ENCODE measurements around the gene NDUFAF7. TPM values are rescaled to one million over a fixed set of nuclear protein-coding genes. Genes with fewer than 3 reads are reported as not detected.

Gene NDUFAF7
- total and polyA plus RNA-seq, 9 of the 15 experiments (the other 6 are each of a cell fraction or from before 2014, with no cell fraction given), result 14.9 to 41.6 (median 23.9) TPM

DNA sequence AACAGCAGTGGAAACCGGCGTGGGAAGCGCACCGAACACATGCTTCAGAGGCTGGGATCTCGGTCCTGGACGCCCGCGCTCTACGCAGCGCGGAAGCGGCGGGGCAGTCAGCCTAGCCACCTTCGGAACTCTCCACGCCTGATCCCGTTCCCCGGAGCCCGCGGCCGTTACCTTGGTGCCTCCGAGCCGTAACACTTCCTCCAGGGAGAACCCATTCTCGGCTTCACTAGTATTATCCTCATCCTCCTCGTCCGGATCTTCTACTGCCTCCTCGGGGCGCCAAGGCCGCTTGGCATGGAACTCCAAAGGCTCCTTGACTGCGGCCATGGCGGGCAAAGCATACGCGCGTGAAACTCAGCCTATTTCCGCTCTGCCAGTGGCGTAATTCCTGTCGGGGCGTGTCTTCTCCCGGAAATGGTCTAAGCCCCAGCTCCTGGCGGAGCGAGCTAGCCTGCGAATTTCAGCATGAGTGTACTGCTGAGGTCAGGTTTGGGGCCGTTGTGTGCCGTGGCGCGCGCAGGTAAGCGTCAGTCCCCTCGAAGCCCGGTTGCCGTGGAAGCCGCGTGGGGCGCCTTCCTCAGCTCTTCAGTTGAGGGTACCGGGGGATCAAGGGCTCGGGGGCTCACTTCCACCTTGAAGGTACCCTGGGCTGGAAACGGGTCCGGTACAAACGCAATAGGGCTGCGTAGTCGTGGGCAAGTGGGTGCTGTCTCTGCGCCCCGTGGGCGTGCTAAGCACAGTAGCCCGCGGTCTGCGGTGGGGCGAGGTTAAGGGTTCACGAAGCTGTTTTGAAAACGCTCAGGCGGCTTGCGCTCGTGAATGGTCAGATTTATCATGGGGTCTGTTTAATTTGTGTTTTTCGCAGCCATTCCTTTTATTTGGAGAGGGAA, at the start of gene NDUFAF7, which contains the start of gene CEBPZ (continued):
- TF ChIP-seq, protein P1, sequence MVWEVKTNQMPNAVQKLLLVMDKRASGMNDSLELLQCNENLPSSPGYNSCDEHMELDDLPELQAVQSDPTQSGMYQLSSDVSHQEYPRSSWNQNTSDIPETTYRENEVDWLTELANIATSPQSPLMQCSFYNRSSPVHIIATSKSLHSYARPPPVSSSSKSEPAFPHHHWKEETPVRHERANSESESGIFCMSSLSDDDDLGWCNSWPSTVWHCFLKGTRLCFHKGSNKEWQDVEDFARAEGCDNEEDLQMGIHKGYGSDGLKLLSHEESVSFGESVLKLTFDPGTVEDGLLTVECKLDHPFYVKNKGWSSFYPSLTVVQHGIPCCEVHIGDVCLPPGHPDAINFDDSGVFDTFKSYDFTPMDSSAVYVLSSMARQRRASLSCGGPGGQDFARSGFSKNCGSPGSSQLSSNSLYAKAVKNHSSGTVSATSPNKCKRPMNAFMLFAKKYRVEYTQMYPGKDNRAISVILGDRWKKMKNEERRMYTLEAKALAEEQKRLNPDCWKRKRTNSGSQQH (CRISPR knock-in tag; IDR thresholded peaks at IDR 0.05), result no peak
- peak; percentile 51 for TF ChIP-seq GTF2B (IDR thresholded peaks at IDR 0.05; ENCODE audit: extremely low read depth, insufficient read length)
- 0 out of 2 replicates have a peak, but pooled peaks have one; percentile 32 for TF ChIP-seq ZBTB12 (CRISPR knock-in tag; IDR thresholded peaks at IDR 0.05)
- TF ChIP-seq GATAD2A (IDR thresholded peaks at IDR 0.05), result no peak
- TF ChIP-seq HNRNPH1 (optimal IDR thresholded peaks at IDR 0.05; ENCODE audit: low read depth, low read length), result no peak
- TF ChIP-seq RCOR1 (IDR thresholded peaks at IDR 0.05; ENCODE audit: borderline replicate concordance in 1 of 2, low read depth in 2 of 2, low read length in 2 of 2), result no peak
- no peak for TF ChIP-seq HSF4 (CRISPR knock-in tag; IDR thresholded peaks at IDR 0.05; ENCODE audit: borderline replicate concordance)
- TF ChIP-seq ETS2 (tag; IDR thresholded peaks at IDR 0.05; ENCODE audit: borderline replicate concordance, poor library complexity, severe bottlenecking), result no peak
- TF ChIP-seq ZNF764 (CRISPR knock-in tag; IDR thresholded peaks at IDR 0.05; ENCODE audit: low read depth), result no peak
- TF ChIP-seq ZNF384 (IDR thresholded peaks at IDR 0.05; ENCODE audit: low read depth, low read length), result no peak
- no peak for TF ChIP-seq SLC30A9 (CRISPR knock-in tag; IDR thresholded peaks at IDR 0.05)
- peak; percentile 88 for TF ChIP-seq NFRKB (IDR thresholded peaks at IDR 0.05; ENCODE audit: low read depth)
- TF ChIP-seq ZNF165 (CRISPR knock-in tag; IDR thresholded peaks at IDR 0.05; ENCODE audit: borderline replicate concordance), result no peak
- TF ChIP-seq, protein P2, sequence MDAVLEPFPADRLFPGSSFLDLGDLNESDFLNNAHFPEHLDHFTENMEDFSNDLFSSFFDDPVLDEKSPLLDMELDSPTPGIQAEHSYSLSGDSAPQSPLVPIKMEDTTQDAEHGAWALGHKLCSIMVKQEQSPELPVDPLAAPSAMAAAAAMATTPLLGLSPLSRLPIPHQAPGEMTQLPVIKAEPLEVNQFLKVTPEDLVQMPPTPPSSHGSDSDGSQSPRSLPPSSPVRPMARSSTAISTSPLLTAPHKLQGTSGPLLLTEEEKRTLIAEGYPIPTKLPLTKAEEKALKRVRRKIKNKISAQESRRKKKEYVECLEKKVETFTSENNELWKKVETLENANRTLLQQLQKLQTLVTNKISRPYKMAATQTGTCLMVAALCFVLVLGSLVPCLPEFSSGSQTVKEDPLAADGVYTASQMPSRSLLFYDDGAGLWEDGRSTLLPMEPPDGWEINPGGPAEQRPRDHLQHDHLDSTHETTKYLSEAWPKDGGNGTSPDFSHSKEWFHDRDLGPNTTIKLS (IDR thresholded peaks at IDR 0.05; ENCODE audit: borderline replicate concordance, low read depth), result no peak
- 0 out of 2 replicates have a peak, but pooled peaks have one; percentile 30 for TF ChIP-seq ZNF644 (tag; IDR thresholded peaks at IDR 0.05; ENCODE audit: low read depth)
- no peak for TF ChIP-seq HES1 (IDR thresholded peaks at IDR 0.05; ENCODE audit: low read depth)
- TF ChIP-seq SRSF1 (IDR thresholded peaks at IDR 0.05; ENCODE audit: low read depth, low read length), result no peak
- TF ChIP-seq, protein P3, sequence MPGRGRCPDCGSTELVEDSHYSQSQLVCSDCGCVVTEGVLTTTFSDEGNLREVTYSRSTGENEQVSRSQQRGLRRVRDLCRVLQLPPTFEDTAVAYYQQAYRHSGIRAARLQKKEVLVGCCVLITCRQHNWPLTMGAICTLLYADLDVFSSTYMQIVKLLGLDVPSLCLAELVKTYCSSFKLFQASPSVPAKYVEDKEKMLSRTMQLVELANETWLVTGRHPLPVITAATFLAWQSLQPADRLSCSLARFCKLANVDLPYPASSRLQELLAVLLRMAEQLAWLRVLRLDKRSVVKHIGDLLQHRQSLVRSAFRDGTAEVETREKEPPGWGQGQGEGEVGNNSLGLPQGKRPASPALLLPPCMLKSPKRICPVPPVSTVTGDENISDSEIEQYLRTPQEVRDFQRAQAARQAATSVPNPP (IDR thresholded peaks at IDR 0.05; ENCODE audit: borderline replicate concordance, insufficient read depth, insufficient read length), result no peak
- TF ChIP-seq COPS2 (conservative IDR thresholded peaks at IDR 0.05), result no peak
- TF ChIP-seq BRD9 (IDR thresholded peaks at IDR 0.05; ENCODE audit: low read depth, partially characterized antibody), result no peak
- no peak for TF ChIP-seq ZNF146 (CRISPR knock-in tag; IDR thresholded peaks at IDR 0.05; ENCODE audit: unreplicated experiment)

Measured in K562 (cell line).